ENCODE results near the gene WDR7.
A peak's percentile ranks its signal among the peaks of the same experiment; 100 is the strongest.
"Not testable (repeated sequence)": the region's sequence is repeated elsewhere in the genome, so short reads cannot be mapped to it uniquely, and the experiment has no call there.

Gene WDR7

DNA sequence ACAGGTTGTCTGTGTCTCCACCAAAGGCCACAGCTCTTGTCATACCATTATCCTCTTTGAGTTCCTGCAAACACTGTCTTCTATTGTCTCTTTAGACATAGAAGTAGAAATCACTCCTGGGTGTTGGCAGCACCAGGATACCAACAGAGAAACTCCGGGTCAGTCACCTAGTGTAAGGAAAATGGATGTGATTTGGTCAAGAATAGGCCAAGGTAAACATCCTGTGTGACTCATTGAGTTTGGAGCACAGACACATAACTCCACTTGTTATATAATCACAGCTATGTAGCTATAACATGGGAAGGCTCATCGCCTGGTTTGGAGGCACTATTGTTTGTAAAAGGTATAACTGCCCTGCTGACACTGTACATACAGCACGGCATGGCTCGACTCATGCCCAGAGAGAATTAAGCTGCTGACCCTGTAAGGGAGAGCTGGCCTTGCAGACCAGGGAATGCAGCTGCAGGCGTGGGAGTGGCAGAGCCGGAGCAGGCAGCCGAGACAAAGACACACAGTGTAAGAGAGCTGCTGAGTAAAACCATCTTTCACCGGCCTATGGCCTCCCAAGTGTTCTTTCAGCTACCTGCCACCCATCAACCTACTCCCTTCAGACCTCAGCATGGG, 9.3 kb upstream of the WDR7 start:
- H2AFZ ChIP-seq (ENCODE audit: low read depth, low read length) = no peak overlapping the region
- H3K36me3 ChIP-seq (ENCODE audit: insufficient read depth, low read length) = no peaks in the 10 kb centered on the region
- no peaks in the 10 kb centered on the region for H3K27me3 ChIP-seq (ENCODE audit: insufficient read depth, low read length)
- H3K4me3 ChIP-seq (ENCODE audit: low read length) = no peak overlapping the region
- no peaks in the 10 kb centered on the region for H3K9me3 ChIP-seq (ENCODE audit: low read length)
- peaks cover 8% of the 10 kb centered on the region for H3K4me1 ChIP-seq (ENCODE audit: insufficient read depth, low read length)

DNA sequence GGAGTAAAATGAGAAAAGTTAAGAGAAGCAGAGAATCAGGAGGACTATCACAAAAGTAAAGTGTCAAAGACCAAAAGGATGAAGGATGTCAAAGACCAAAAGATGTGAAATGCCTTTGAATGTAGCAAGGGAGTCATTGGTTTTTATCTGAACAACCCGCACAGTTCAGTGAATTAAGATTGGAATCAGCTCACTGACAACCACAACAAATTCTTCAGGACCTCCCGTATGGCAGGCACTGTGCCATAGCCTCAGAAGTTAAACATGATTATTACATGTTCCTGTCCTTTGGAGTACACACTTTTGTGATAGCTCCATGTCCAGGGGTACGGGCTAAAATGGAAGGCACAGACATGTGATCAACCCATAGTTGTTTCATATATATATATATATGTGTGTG, 7.8 kb upstream of the WDR7 start:
- Histone ChIP-seq H3K4me1 (ENCODE audit: insufficient read depth, low read length) (peaks cover 5% of the 10 kb centered on the region), H3K36me3 (ENCODE audit: insufficient read depth, low read length) (no peaks in the 10 kb centered on the region), H3K9me3 (ENCODE audit: low read length) (no peaks in the 10 kb centered on the region), H3K4me3 (ENCODE audit: low read length) (no peak overlapping the region), H2AFZ (ENCODE audit: low read depth, low read length) (no peak overlapping the region), H3K27me3 (ENCODE audit: insufficient read depth, low read length) (no peaks in the 10 kb centered on the region)

DNA sequence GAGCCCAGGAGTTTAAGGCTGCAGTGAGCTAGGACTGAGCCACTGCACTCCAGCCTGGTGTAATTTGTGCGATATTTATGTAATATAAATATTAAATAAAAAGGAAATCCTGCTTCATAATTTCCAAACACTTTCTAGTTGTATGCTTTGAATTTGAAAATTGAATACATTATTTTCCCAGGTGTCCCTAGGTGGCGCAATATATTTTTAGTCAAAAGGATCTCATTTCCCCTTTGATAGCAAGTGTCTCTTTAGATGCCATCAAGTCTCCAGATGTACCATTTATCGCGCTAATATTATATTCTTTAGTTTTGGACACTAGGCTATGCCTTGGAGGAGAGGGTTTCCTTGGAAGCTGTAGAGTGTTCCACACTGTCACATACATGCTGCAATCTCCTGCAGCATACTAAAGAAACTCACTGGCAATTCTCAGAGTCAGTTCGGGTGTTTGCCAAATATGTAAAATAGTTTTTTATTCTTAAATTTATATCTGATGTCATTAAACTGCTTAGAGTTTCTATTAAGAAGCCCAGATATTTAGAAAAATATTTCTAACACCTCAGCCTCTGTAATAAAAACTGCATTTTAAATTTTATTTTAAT, 5.6 kb upstream of the WDR7 start:
- H3K36me3 ChIP-seq (ENCODE audit: insufficient read depth, low read length) = no peaks in the 10 kb centered on the region
- no peaks in the 10 kb centered on the region for H3K9me3 ChIP-seq (ENCODE audit: low read length)
- no peaks in the 10 kb centered on the region for H3K27me3 ChIP-seq (ENCODE audit: insufficient read depth, low read length)
- peaks cover 2% of the 10 kb centered on the region for H3K4me1 ChIP-seq (ENCODE audit: insufficient read depth, low read length)
- no peak overlapping the region for H2AFZ ChIP-seq (ENCODE audit: low read depth, low read length)
- no peak overlapping the region for H3K4me3 ChIP-seq (ENCODE audit: low read length)

DNA sequence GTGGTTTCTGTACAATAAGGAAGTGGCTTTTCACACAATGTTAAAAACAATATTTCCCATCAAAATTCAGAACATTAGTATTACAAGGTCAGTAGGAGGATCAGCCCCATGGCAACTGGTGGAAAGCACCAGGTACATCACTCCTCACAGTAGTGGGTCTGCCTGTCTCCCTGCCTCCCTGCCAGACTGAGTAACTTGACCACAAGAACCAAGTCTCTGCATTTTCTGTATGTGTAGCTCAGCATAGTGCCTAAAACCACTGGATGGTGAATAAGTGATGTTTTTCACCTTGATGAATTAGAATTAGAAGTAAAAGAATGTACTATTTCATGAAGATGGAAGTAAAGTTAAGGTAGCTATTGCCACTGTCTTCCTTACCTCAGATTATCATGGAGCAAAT, 4.1 kb upstream of the WDR7 start:
- Histone ChIP-seq H3K4me1 (ENCODE audit: insufficient read depth, low read length) (peaks cover 10% of the 10 kb centered on the region), H2AFZ (ENCODE audit: low read depth, low read length) (no peak overlapping the region), H3K9me3 (ENCODE audit: low read length) (no peaks in the 10 kb centered on the region), H3K27me3 (ENCODE audit: insufficient read depth, low read length) (no peaks in the 10 kb centered on the region), H3K4me3 (ENCODE audit: low read length) (no peak overlapping the region), H3K36me3 (ENCODE audit: insufficient read depth, low read length) (no peaks in the 10 kb centered on the region)

DNA sequence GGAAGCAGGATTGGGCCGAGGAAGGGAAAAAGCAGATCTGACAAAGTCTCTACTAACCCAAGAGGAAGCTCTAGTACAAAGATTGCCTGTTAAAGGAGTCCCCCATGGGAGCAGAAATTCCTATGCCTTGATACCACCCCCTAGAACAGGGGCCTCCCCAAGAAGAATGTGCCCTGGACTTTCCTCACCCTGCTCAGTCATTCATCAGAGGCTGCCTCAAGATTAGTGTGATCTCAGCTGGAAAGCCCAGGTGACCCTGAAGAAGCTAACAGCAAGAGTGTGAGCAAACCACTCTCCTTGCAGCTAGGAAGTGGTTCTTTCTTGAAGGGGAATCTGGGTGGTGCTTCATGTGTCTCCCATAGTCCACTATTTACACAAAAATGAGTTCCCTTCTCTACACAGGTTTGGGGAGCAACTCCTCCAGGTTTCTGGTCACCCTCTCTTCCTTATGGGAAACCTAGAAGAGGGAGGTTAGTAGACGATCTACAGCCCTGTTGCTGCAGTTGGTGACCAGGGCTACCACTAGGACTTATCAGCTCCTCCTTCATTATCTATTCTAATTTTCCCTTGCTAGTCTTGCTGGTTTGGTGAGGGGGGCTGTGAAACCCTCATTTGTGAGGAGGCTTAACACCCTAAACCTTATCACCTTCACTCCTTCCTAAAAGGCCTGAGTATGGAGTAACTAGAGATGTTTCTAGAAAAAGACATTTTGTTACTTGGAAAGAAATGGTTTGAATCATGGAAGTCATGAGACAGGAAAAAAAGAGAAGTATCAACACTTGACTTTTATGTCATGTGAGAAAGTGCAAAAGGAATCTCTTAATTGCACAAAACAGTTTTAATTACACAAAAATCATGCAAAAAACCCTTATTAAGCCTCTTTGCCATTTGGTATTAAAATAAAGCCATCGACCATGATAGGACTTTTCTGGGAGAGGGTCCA, 2.9 kb upstream of the WDR7 start:
- Histone ChIP-seq H2AFZ (ENCODE audit: low read depth, low read length) (no peak overlapping the region), H3K27me3 (ENCODE audit: insufficient read depth, low read length) (no peaks in the 10 kb centered on the region), H3K4me3 (ENCODE audit: low read length) (no peak overlapping the region), H3K9me3 (ENCODE audit: low read length) (no peaks in the 10 kb centered on the region), H3K4me1 (ENCODE audit: insufficient read depth, low read length) (peaks cover 14% of the 10 kb centered on the region), H3K36me3 (ENCODE audit: insufficient read depth, low read length) (no peaks in the 10 kb centered on the region)

DNA sequence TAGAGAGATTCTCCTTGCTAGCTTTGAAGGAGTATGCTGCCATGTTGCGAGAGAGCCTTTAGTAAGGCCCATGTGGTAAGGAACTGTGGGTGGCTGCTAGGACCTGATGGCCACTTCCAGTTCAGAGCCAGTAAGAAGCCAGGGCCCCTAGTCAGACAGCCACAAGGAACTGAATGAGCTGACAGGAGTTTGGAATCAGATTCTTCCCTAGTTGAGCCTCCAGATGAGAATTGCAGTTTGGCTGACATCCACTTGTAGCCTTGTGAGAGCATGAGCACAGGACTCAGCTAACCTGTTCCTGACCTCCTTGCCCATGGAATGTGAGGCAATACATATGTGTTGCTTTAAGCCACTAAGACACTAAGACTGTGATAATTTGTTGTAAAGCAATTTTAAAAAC, 1.2 kb upstream of the WDR7 start:
- Histone ChIP-seq H3K36me3 (ENCODE audit: insufficient read depth, low read length) (no peaks in the 10 kb centered on the region), H2AFZ (ENCODE audit: low read depth, low read length) (no peak overlapping the region), H3K4me1 (ENCODE audit: insufficient read depth, low read length) (peaks cover 14% of the 10 kb centered on the region), H3K27me3 (ENCODE audit: insufficient read depth, low read length) (no peaks in the 10 kb centered on the region), H3K9me3 (ENCODE audit: low read length) (no peaks in the 10 kb centered on the region), H3K4me3 (ENCODE audit: low read length) (peak overlapping the region; percentile 75)

- H3K4me3 ChIP-seq (ENCODE audit: low read length) = peak overlapping the region; percentile 75
- peak overlapping the region; percentile 54 for H2AFZ ChIP-seq (ENCODE audit: low read depth, low read length)
- no peaks in the 10 kb centered on the region for H3K27me3 ChIP-seq (ENCODE audit: insufficient read depth, low read length)
- H3K4me1 ChIP-seq (ENCODE audit: insufficient read depth, low read length) = peaks cover 14% of the 10 kb centered on the region
- H3K9me3 ChIP-seq (ENCODE audit: low read length) = no peaks in the 10 kb centered on the region
- no peaks in the 10 kb centered on the region for H3K36me3 ChIP-seq (ENCODE audit: insufficient read depth, low read length)
Measured at GRCh38 chr18:56651771-56652092, 573 bp downstream of the WDR7 start.

DNA sequence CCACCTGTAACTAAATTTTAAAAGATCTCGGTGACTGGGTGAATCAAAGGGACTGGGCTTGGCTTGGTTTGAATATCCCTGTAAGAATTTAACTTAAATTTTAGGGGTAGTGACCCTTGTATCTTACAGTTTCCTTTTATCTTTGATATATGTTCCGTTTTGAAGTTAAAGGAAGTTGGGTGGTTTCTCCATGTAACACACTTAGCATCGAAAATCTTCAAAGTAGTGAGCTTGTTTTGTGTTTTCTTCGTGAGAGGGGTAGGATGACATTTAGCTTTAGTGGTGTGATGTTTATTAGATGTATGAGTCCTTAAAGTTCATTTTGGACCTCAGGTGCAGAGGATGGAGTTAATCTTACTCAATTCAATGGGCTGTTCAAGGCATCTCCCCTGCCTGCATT, 1.6 kb downstream of the WDR7 start:
- no peaks in the 10 kb centered on the region for H3K9me3 ChIP-seq (ENCODE audit: low read length)
- H3K4me1 ChIP-seq (ENCODE audit: insufficient read depth, low read length) = peaks cover 14% of the 10 kb centered on the region
- H3K27me3 ChIP-seq (ENCODE audit: insufficient read depth, low read length) = no peaks in the 10 kb centered on the region
- H3K36me3 ChIP-seq (ENCODE audit: insufficient read depth, low read length) = no peaks in the 10 kb centered on the region
- no peak overlapping the region for H2AFZ ChIP-seq (ENCODE audit: low read depth, low read length)
- H3K4me3 ChIP-seq (ENCODE audit: low read length) = no peak overlapping the region

DNA sequence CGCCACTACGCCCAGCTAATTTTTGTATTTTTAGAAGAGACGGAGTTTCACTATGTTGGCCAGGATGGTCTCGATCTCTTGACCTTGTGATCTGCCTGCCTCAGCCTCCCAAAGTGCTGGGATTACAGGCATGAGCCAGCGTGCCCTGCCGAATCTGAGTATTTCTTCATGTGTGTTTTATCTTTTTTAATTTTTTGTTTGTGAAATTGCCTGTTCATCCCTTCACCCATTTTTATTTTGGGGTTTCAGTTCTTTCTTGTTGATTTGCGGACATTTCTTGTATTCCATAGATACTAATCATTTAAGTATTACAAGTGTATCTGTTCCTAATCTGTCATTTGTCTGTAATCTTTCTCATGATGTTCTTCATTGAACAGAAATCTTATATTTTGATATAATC, 3.1 kb downstream of the WDR7 start:
- H3K36me3 ChIP-seq (ENCODE audit: insufficient read depth, low read length); H2AFZ ChIP-seq (ENCODE audit: low read depth, low read length); H3K9me3 ChIP-seq (ENCODE audit: low read length); H3K27me3 ChIP-seq (ENCODE audit: insufficient read depth, low read length); H3K4me3 ChIP-seq (ENCODE audit: low read length): not testable (repeated sequence)
- peaks cover 14% of the 10 kb centered on the region for H3K4me1 ChIP-seq (ENCODE audit: insufficient read depth, low read length)

DNA sequence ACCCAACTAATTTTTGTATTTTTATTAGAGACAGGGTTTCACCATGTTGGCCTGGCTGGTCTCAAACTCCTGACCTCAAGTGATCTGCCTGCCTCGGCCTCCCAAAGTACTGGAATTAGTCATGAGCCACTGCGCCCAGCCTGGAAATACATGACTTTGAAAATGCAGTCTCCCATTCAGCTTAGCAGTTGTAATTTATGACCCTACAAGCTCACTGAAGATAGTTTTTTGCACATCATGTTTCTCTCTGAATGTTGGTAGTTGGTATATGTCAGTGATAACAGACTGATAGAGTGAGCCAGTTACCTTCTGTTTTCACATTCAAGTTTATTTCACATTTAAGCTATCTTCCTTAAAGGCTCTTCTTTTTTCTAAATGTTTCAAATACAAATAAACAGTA, 7.1 kb downstream of the WDR7 start:
- H3K27me3 ChIP-seq (ENCODE audit: insufficient read depth, low read length) = no peaks in the 10 kb centered on the region
- H3K4me3 ChIP-seq (ENCODE audit: low read length) = no peak overlapping the region
- no peaks in the 10 kb centered on the region for H3K36me3 ChIP-seq (ENCODE audit: insufficient read depth, low read length)
- H3K4me1 ChIP-seq (ENCODE audit: insufficient read depth, low read length) = no peaks in the 10 kb centered on the region
- H2AFZ ChIP-seq (ENCODE audit: low read depth, low read length) = no peak overlapping the region
- peaks cover 2% of the 10 kb centered on the region for H3K9me3 ChIP-seq (ENCODE audit: low read length)

DNA sequence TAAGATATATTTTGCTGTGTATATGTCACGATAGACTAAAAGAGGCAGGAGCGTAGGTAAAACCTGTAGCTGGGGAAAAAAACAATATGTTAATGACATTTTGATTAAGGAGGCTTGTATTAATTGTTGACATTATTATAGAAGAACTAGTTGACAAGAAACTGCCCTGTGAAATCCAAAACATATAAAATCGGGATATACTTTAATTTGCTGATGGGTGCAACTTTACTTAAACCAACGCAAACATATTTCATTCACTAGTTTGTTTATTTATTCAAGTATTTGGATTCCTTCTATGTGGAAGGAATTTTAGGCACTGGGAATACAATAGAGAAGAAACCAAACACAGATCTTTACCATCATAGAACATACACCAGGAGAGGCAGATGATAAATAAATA, 8.0 kb downstream of the WDR7 start:
- Histone ChIP-seq H2AFZ (ENCODE audit: low read depth, low read length) (no peak overlapping the region), H3K27me3 (ENCODE audit: insufficient read depth, low read length) (no peaks in the 10 kb centered on the region), H3K36me3 (ENCODE audit: insufficient read depth, low read length) (no peaks in the 10 kb centered on the region), H3K4me1 (ENCODE audit: insufficient read depth, low read length) (no peaks in the 10 kb centered on the region), H3K9me3 (ENCODE audit: low read length) (peaks cover 2% of the 10 kb centered on the region), H3K4me3 (ENCODE audit: low read length) (no peak overlapping the region)

- H3K36me3 ChIP-seq (ENCODE audit: insufficient read depth, low read length) = no peaks in the 10 kb centered on the region
- H3K4me1 ChIP-seq (ENCODE audit: insufficient read depth, low read length) = no peaks in the 10 kb centered on the region
- H3K27me3 ChIP-seq (ENCODE audit: insufficient read depth, low read length) = no peaks in the 10 kb centered on the region
- H3K4me3 ChIP-seq (ENCODE audit: low read length) = no peak overlapping the region
- no peak overlapping the region for H2AFZ ChIP-seq (ENCODE audit: low read depth, low read length)
- peaks cover 2% of the 10 kb centered on the region for H3K9me3 ChIP-seq (ENCODE audit: low read length)
Measured at GRCh38 chr18:56660655-56661054, 9.5 kb downstream of the WDR7 start.

DNA sequence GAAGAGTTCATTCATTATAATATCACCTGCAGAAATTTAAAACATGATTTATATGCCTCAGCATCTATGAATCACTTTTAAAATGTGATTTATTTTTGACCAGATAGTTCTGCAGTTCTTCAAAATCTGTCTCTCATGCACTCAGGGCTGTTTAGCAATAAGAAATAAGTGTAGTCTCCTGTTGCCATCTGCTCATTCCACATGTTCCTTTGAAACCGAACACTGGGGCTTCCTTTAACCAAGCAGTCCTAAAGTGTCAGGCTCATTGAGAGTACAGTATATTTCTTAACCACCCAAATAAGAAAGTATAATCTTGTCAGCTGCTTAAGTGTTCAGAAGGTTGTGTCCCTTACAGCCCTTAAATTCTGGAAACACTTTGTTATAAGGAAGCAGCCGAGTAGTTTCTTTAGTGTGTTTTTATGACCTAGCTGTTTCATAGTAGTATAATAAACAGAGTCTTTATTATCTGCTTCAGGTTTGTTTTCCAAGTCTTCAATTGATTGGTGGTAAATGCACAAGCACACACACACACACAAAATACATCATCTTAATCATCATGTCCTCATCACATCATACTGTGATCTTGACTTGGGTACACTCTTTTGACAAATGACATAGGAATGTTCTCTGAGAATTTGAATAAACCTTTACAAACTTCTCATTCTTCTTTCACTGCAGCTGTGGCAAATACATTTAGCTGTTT, 10.4 kb downstream of the WDR7 start:
- Histone ChIP-seq H3K4me1 (ENCODE audit: insufficient read depth, low read length) (no peaks in the 10 kb centered on the region), H3K27me3 (ENCODE audit: insufficient read depth, low read length) (no peaks in the 10 kb centered on the region), H3K36me3 (ENCODE audit: insufficient read depth, low read length) (no peaks in the 10 kb centered on the region), H3K9me3 (ENCODE audit: low read length) (peaks cover 2% of the 10 kb centered on the region), H2AFZ (ENCODE audit: low read depth, low read length) (no peak overlapping the region), H3K4me3 (ENCODE audit: low read length) (no peak overlapping the region)

All from neuron (in vitro differentiated cells).